Mesothelial cell of epicardium (in vitro differentiated cells): ENCODE measurements around the gene CTNNBIP1. TPM values are rescaled to one million over a fixed set of nuclear protein-coding genes. Genes with fewer than 3 reads are reported as not detected.

ENCODE experiments used
- DNase-seq, 2 experiments: peaks; one replicate each; pipeline ENCODE4 v3.0.0; 2021; ENCODE audit warnings: low spot score in 2 of 2; ENCODE audit not compliant: unreplicated experiment in 2 of 2
- H3K27ac Mint-ChIP-seq: 2 replicates; pipeline ENCODE4 v1.8.0; 2021; ENCODE audit warnings: mixed read lengths
- H3K27me3 Mint-ChIP-seq: 2 replicates; pipeline ENCODE4 v1.8.0; 2021; ENCODE audit warnings: low read depth, mixed read lengths
- H3K36me3 Mint-ChIP-seq: 2 replicates; pipeline ENCODE4 v1.8.0; 2021; ENCODE audit warnings: mixed read lengths
- H3K4me1 Mint-ChIP-seq: 2 replicates; pipeline ENCODE4 v1.8.0; 2021; ENCODE audit warnings: mixed read lengths
- H3K4me3 Mint-ChIP-seq: 2 replicates; pipeline ENCODE4 v1.8.0; 2021; ENCODE audit warnings: mild to moderate bottlenecking, moderate library complexity, mixed read lengths
- H3K9me3 Mint-ChIP-seq: 2 replicates; pipeline ENCODE4 v1.8.0; 2021; ENCODE audit warnings: mixed read lengths
- CTCF ChIP-seq: fragments of 200-600 bp; sonication (generic); IDR thresholded peaks from one replicate; pipeline ENCODE4 v1.5.0; 2021; ENCODE audit warnings: antibody characterized with exemption; ENCODE audit not compliant: unreplicated experiment
- total RNA-seq: library from RNA; stranded (reverse); gene quantifications from 3 replicates; pipeline ENCODE4 v1.2.1, GENCODE V29; 2021

CTNNBIP1 gene
- total RNA-seq, 1 donor from 2014 or later = 51.5 TPM

- Mint-ChIP-seq H3K9me3 (peaks cover 8% of the 10 kb centered on the region), H3K27me3 (no peaks in the 10 kb centered on the region), H3K4me1 (no peaks in the 10 kb centered on the region), H3K4me3 (no peak overlapping the region), H3K36me3 (peaks cover 28% of the 10 kb centered on the region), H3K27ac (no peak overlapping the region)
- no peak for DNase-seq
- no peak for TF ChIP-seq CTCF
Measured at GRCh38 chr1:9858293-9859035, 51.6 kb downstream of the CTNNBIP1 start.

- Mint-ChIP-seq H3K27ac (no peak overlapping the region), H3K36me3 (peaks cover 30% of the 10 kb centered on the region), H3K4me3 (no peak overlapping the region), H3K4me1 (no peaks in the 10 kb centered on the region), H3K9me3 (peaks cover 8% of the 10 kb centered on the region), H3K27me3 (no peaks in the 10 kb centered on the region)
- no peak for TF ChIP-seq CTCF
- DNase-seq = no peak
Measured at GRCh38 chr1:9855186-9855585, 54.9 kb downstream of the CTNNBIP1 start.

GRCh38 chr1:9853249-9853595, 56.8 kb downstream of the CTNNBIP1 start:
- DNase-seq = no peak
- TF ChIP-seq CTCF = no peak
- no peaks in the 10 kb centered on the region for H3K27me3 Mint-ChIP-seq
- H3K4me1 Mint-ChIP-seq = peaks cover under 1% of the 10 kb centered on the region
- no peak overlapping the region for H3K27ac Mint-ChIP-seq
- no peak overlapping the region for H3K4me3 Mint-ChIP-seq
- peaks cover 23% of the 10 kb centered on the region for H3K36me3 Mint-ChIP-seq
- H3K9me3 Mint-ChIP-seq = peaks cover 4% of the 10 kb centered on the region

GRCh38 chr1:9852410-9853248, 57.4 kb downstream of the CTNNBIP1 start:
- Mint-ChIP-seq H3K27ac (no peak overlapping the region), H3K36me3 (peaks cover 17% of the 10 kb centered on the region), H3K9me3 (peaks cover 4% of the 10 kb centered on the region), H3K27me3 (no peaks in the 10 kb centered on the region), H3K4me1 (peaks cover 6% of the 10 kb centered on the region), H3K4me3 (no peak overlapping the region)
- TF ChIP-seq CTCF = no peak
- no peak for DNase-seq

GRCh38 chr1:9852004-9852403, 58.1 kb downstream of the CTNNBIP1 start:
- Mint-ChIP-seq H3K4me1 (peaks cover 6% of the 10 kb centered on the region), H3K27me3 (no peaks in the 10 kb centered on the region), H3K36me3 (peaks cover 17% of the 10 kb centered on the region), H3K27ac (no peak overlapping the region), H3K4me3 (no peak overlapping the region), H3K9me3 (peaks cover 4% of the 10 kb centered on the region)
- DNase-seq = no peak
- no peak for TF ChIP-seq CTCF
